WERI-Rb-1 (cell line): ENCODE results near the gene COL8A1.

Experiments used
- DNase-seq: peaks from one replicate; pipeline ENCODE4 v3.0.0-alpha.2; 2020
- H3K27ac ChIP-seq: fragments of 250-450 bp; sonication (Bioruptor Pico); 2 replicates; pipeline ENCODE4 v1.5.1; 2020; ENCODE audit warnings: mild to moderate bottlenecking, moderate library complexity
- H3K27me3 ChIP-seq: fragments of 250-450 bp; sonication (Bioruptor Pico); 2 replicates; pipeline ENCODE4 v1.5.1; 2021; ENCODE audit warnings: mild to moderate bottlenecking, low read depth, moderate library complexity; ENCODE audit not compliant: insufficient read depth, severe bottlenecking
- H3K36me3 ChIP-seq: fragments of 250-450 bp; sonication (Bioruptor Pico); 2 replicates; pipeline ENCODE4 v1.5.1; 2020; ENCODE audit warnings: mild to moderate bottlenecking, moderate library complexity
- H3K4me3 ChIP-seq: 2 replicates; pipeline ENCODE4 v1.5.1; 2011; ENCODE audit warnings: low read depth, mild to moderate bottlenecking, control low read depth, low read length
- H3K9me3 ChIP-seq: fragments of 250-450 bp; sonication (Bioruptor Pico); 2 replicates; pipeline ENCODE4 v1.5.1; 2021; ENCODE audit warnings: mild to moderate bottlenecking, moderate library complexity; ENCODE audit not compliant: severe bottlenecking
- TF ChIP-seq, protein P1 (sequence below): IDR thresholded peaks from 2 replicates; pipeline ENCODE4 v1.5.1; 2011; ENCODE audit warnings: low read depth, mild to moderate bottlenecking, control low read depth, inconsistent platforms, low read length

Gene COL8A1

GRCh38 chr3:99781761-99782160 is 143.4 kb downstream of the COL8A1 start:
- Histone ChIP-seq H3K4me3 (no peak overlapping the region), H3K27ac (no peak overlapping the region), H3K36me3 (no peaks in the 10 kb centered on the region), H3K9me3 (no peaks in the 10 kb centered on the region), H3K27me3 (no peaks in the 10 kb centered on the region)
- TF ChIP-seq, protein P1, sequence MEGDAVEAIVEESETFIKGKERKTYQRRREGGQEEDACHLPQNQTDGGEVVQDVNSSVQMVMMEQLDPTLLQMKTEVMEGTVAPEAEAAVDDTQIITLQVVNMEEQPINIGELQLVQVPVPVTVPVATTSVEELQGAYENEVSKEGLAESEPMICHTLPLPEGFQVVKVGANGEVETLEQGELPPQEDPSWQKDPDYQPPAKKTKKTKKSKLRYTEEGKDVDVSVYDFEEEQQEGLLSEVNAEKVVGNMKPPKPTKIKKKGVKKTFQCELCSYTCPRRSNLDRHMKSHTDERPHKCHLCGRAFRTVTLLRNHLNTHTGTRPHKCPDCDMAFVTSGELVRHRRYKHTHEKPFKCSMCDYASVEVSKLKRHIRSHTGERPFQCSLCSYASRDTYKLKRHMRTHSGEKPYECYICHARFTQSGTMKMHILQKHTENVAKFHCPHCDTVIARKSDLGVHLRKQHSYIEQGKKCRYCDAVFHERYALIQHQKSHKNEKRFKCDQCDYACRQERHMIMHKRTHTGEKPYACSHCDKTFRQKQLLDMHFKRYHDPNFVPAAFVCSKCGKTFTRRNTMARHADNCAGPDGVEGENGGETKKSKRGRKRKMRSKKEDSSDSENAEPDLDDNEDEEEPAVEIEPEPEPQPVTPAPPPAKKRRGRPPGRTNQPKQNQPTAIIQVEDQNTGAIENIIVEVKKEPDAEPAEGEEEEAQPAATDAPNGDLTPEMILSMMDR: no peak
- DNase-seq: no peak

DNA sequence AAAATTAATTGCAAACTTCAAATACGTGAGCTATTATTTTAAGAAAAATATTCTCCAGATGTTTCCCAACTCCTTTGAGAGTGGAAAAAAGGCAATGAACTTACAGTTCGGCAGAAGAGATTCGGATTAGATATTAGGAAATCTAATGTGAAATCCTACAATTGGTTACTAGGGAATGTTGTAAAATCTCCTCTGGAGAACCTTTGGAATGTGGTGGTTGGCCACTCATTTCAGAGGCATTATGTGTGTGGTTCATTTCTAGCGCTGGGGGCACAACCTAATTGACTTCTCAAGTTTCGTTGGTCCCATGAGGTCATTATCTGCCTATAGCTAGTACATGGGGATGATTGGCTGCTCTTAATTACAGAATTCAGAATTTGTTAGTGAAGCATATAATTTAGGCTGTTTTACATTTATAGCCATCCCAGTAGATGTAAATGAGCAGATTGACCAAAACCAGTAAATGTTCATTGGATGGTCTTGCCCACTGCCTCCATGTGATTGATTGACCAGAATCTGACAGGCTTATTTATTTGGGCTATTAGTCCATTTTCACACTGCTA is 144.7 kb downstream of the COL8A1 start:
- Histone ChIP-seq H3K4me3 (no peak overlapping the region), H3K36me3 (no peaks in the 10 kb centered on the region), H3K27ac (no peak overlapping the region), H3K9me3 (no peaks in the 10 kb centered on the region), H3K27me3 (no peaks in the 10 kb centered on the region)
- no peak for DNase-seq
- TF ChIP-seq, protein P1: no peak

DNA sequence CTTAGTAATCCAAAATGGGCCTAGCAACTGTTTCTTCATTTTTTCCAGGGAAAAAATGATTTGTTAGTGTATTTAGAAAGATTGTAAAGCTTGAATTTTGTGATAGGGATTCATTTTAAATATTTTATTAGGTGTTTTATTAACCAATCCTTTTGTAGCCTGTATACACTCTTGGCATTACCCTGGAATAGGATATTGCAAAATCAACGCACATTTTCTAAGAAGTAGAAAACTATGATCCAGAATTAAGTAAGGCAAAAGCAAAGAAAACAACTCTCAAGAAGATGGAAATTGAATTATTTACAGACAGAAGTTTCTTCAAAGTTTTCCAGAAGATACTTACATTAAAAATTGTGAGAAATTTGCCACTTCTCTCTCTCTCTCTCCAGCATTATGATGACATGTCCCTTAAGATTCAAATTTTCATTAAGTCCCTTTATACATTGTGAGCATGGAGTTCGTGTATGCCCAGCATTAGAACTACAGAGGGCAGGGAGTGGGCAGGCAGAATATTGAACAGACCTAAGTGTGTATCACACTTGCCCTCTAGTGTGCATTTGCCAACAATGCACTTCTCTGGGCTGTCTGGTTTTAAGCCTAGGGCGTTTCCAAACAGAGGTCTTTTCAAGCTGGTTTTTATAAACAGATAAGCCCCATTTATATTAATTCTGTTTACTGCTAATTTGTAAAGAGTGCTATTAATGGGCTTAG is 150.8 kb downstream of the COL8A1 start:
- Histone ChIP-seq H3K4me3 (no peak overlapping the region), H3K27ac (no peak overlapping the region), H3K27me3 (no peaks in the 10 kb centered on the region), H3K9me3 (no peaks in the 10 kb centered on the region), H3K36me3 (no peaks in the 10 kb centered on the region)
- TF ChIP-seq, protein P1: peak; percentile 78
- DNase-seq: peak; percentile 50

GRCh38 chr3:99794485-99794884 is 156.1 kb downstream of the COL8A1 start:
- no peak overlapping the region for H3K27ac ChIP-seq
- H3K36me3 ChIP-seq: no peaks in the 10 kb centered on the region

DNA sequence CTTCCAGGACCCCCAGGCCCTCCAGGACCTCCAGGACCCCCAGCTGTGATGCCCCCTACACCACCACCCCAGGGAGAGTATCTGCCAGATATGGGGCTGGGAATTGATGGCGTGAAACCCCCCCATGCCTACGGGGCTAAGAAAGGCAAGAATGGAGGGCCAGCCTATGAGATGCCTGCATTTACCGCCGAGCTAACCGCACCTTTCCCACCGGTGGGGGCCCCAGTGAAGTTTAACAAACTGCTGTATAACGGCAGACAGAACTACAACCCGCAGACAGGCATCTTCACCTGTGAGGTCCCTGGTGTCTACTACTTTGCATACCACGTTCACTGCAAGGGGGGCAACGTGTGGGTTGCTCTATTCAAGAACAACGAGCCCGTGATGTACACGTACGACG is 157.2 kb downstream of the COL8A1 start:
- no peak for DNase-seq
- H3K36me3 ChIP-seq: no peaks in the 10 kb centered on the region

More at GRCh38 chr3:99794485-99794884, 156.1 kb downstream of the COL8A1 start:
- Histone ChIP-seq H3K4me3 (no peak overlapping the region), H3K9me3 (no peaks in the 10 kb centered on the region), H3K27me3 (no peaks in the 10 kb centered on the region)
- no peak for DNase-seq
- TF ChIP-seq, protein P1: no peak

More for the DNA sequence above, 157.2 kb downstream of the COL8A1 start:
- Histone ChIP-seq H3K27ac (no peak overlapping the region), H3K9me3 (no peaks in the 10 kb centered on the region), H3K4me3 (no peak overlapping the region), H3K27me3 (no peaks in the 10 kb centered on the region)
- TF ChIP-seq, protein P1: no peak
